ENCODE results near the gene SUSD1.

GRCh38 chr9:112059145-112059965 is 115.7 kb downstream of the SUSD1 start:
- TF ChIP-seq CTCF (IDR thresholded peaks at IDR 0.05) (no peak), POLR2A (IDR thresholded peaks at IDR 0.05) (no peak), EP300 (IDR thresholded peaks at IDR 0.05) (no peak)
